ES-I3 (cell line): Measurements from ENCODE around the gene NDUFAF3.

Experiments
- H3K36me3 ChIP-seq: 2 replicates; pipeline ENCODE4 v1.6.1; 2013; ENCODE audit warnings: mild to moderate bottlenecking, low read length, control low read depth, moderate library complexity; ENCODE audit not compliant: insufficient read depth
- H3K4me1 ChIP-seq: 2 replicates; pipeline ENCODE4 v1.6.1; 2013; ENCODE audit warnings: mild to moderate bottlenecking, control low read depth, low read length; ENCODE audit not compliant: insufficient read depth
- H3K9ac ChIP-seq: 2 replicates; pipeline ENCODE4 v1.6.1; 2013; ENCODE audit warnings: low read depth, mild to moderate bottlenecking, low read length, moderate library complexity
- H3K9me3 ChIP-seq: 2 replicates; pipeline ENCODE4 v1.6.1; 2013; ENCODE audit warnings: mild to moderate bottlenecking, low read length, moderate library complexity; ENCODE audit not compliant: control insufficient read depth, insufficient read depth

Gene NDUFAF3

DNA sequence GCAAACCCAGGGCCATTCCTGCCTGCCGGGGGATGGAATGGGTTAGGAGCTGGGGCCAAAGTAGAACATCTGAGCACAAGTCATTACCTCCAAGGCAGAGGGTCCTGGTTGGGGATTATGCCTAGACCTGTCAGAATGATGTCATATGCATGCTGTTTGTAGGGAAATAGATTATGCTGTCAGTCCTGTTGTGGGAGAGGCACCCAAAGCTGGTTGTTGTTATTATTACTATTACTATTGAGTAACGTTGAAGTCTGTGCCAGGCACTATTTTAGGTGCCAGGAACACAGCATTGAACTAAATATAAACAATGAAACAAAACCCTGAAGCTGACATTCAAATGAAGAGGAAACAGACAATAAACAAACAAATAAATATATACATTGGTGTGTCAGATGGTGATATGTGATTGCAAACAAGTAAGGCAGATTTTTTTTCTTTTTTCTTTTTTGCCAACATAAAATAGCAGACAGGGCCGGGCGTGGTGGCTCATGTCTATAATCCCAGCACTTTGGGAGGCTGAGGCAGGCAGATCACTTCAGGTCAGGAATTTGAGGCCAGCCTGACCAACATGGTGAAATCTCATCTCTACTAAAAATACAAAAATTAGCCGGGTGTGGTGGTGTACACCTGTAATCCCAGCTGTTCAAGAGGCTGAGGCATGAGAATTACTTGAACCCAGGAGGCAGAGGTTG is 29.9 kb upstream of the NDUFAF3 start:
- H3K36me3 ChIP-seq = no peaks in the 10 kb centered on the region
- no peaks in the 10 kb centered on the region for H3K9me3 ChIP-seq
- H3K9ac ChIP-seq = no peak overlapping the region
- H3K4me1 ChIP-seq = peaks cover 3% of the 10 kb centered on the region

DNA sequence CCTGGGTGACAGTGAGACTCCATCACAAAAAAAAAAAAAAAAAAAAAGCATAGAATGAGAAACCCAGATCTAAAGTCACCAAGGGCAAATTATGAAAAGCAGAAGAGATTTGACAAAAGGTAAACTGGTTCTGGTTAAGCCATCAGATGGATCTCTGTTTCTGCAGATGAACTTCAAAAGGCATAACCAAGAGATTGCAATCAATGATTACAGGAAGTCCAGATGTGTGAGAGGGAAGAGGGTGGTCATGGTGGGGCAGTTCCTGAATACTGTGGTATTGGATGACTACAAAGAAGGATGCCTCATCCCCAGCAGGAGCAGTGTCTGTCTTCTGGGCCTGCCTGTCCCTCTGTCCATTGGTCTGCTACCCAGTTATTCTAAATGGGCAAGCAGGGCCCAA is 28.1 kb upstream of the NDUFAF3 start:
- peaks cover 3% of the 10 kb centered on the region for H3K4me1 ChIP-seq
- H3K36me3 ChIP-seq = no peaks in the 10 kb centered on the region
- no peak overlapping the region for H3K9ac ChIP-seq
- H3K9me3 ChIP-seq = no peaks in the 10 kb centered on the region

DNA sequence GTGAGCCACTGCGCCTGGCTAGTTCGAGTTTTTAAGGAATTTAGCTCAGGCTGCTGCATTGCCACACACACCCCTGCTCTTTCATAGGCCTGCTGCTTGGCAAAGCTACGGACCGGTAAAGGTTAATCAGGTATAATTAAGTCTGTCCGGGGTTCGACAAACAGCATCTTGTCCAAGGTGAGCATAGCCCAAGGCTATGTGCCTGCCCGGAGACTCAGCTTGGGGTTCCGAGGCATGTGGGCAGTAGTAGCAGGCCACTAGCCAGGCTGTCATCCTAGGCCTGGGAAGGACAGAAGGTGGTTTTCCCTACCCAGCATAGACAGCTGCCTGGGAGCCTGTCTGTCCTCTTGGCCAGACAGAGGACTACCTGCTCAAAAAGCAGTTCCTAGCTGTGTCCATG is 25.3 kb upstream of the NDUFAF3 start:
- Histone ChIP-seq H3K4me1 (peaks cover 5% of the 10 kb centered on the region), H3K9ac (no peak overlapping the region), H3K9me3 (no peaks in the 10 kb centered on the region), H3K36me3 (no peaks in the 10 kb centered on the region)

DNA sequence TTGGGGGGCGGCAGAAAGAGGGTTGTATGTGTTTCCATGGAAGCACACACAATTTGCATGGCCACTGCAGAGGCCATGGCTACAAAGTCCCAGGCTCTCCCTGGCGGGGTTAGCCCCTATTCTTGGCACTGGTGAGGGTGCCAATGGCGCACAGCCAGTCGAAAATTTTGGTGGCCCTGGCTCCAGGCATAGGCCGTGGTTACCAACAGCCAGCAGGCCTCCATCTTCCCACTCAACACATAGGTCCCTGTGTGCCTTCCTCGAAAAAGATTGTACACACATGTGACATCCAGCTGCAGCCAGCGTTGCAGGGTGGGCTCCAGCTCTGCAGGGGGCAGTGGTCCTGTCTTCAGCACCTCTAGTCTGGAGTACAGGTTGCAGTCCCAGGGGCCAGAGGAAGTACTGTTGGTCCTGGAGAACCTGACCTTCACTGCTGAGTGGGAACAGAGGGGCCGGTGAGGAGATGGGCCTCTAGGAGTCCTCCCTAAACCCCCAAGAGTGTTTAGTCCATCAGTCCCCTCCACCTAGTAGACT is 24.8 kb upstream of the NDUFAF3 start:
- Histone ChIP-seq H3K9me3 (no peaks in the 10 kb centered on the region), H3K9ac (no peak overlapping the region), H3K4me1 (peaks cover 5% of the 10 kb centered on the region; the same call in 1 of the 2 replicates), H3K36me3 (no peaks in the 10 kb centered on the region)

DNA sequence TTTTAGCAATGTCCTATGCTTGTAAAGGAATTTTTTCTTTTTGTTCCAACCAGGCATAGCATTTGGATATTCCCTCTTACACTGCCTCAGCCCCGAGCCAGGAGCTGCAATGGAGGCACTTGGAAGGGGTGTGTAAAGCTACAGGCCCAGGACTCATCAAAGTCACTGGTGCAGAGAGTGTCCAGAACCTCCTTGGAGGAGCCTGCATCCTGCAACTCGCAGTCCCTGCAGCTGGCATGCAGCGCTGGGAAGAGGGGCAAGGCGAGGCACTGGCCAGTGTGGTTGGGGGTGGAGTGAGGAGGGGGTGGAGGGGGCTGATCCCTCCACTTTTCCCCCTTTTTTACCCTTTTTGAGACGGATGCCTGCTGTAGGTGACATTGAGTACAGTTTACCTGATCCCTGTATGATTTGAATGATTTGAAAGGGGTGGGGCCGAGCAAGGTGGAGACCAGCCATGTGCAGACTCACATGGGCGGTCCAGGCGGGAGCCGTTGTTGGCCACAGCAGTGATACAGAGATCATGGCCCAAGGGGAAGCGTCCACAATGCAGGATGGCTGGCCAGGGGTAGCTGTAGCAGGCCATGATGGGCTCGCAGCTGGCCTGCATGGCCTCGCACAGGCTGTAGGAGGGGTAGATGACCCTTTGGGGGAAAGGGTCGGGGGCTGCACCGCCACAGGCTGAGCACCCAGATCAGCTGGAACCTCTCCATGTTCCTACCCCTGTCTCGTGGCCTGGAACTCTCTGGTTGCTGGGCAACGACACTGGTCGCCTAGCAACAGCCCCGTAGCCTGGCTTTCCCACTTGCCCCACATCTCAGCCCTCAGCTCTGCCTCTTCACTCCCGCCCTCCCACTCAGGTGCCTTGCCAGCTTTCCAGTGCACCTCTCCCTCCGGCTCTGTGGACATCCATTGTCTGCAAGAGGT is 23.9 kb upstream of the NDUFAF3 start:
- H3K9ac ChIP-seq = no peak overlapping the region
- peaks cover 5% of the 10 kb centered on the region; the same call in 1 of the 2 replicates for H3K4me1 ChIP-seq

DNA sequence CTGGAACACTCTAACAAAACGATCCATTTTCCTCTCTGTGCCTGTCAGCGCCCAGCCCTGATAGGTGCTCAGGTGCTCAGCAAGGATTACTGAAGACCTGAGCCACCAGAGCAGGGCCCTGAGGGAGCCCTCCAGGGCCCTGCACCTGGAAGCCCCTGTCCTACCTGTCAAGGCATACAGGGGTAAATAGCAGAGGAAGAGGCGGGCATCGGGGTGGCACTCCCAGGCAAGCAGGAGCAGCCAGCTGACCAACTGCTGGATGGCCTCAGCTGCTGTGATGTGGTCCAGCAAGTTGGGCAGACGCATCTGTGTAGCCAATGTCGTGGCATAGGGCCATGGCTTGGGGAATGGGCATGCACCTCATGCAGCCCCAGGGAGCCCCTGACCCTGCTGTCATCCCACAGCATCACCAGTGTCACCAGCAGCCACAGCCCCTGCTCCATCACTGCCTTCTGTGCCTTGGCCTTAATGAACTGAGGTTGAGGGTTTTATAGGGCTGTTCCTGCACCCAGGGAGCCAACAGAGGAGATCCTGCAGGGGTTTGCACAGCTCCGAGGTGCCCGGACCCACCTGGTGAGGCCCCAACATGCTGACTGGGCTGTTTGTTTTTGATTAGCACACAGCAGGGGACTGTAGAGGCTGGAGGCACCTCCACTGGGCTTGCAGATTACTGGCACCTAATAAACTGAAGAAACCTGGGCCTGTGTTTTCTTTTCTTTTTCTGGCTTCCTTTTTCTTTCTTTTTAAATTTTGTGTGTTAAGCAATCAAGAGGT is 22.6 kb upstream of the NDUFAF3 start:
- Histone ChIP-seq H3K4me1 (peaks cover 5% of the 10 kb centered on the region; the same call in 1 of the 2 replicates), H3K9ac (no peak overlapping the region), H3K36me3 (no peaks in the 10 kb centered on the region), H3K9me3 (no peaks in the 10 kb centered on the region)

More for the DNA sequence above, 23.9 kb upstream of the NDUFAF3 start:
- H3K9me3 ChIP-seq = no peaks in the 10 kb centered on the region
- H3K36me3 ChIP-seq = no peaks in the 10 kb centered on the region

DNA sequence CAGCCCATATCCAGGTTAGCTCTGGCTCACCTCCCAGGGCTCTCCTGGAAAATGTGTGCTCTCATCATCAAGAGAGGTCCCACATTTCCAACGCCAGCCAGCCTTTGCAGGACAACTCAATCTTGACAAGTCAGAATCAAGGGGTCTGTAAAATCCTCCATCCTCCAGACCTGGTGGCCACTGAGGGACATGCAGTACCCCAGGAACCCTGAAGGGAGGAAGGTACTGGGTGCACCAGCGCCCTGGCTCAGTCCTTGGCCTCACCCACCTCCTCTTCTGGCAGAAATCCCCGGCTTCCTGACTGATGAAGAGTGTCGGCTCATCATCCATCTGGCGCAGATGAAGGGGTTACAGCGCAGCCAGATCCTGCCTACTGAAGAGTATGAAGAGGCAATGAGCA is 20.8 kb upstream of the NDUFAF3 start:
- no peaks in the 10 kb centered on the region for H3K36me3 ChIP-seq
- H3K9ac ChIP-seq = no peak overlapping the region
- H3K4me1 ChIP-seq = peaks cover 5% of the 10 kb centered on the region; the same call in 1 of the 2 replicates
- H3K9me3 ChIP-seq = no peaks in the 10 kb centered on the region

DNA sequence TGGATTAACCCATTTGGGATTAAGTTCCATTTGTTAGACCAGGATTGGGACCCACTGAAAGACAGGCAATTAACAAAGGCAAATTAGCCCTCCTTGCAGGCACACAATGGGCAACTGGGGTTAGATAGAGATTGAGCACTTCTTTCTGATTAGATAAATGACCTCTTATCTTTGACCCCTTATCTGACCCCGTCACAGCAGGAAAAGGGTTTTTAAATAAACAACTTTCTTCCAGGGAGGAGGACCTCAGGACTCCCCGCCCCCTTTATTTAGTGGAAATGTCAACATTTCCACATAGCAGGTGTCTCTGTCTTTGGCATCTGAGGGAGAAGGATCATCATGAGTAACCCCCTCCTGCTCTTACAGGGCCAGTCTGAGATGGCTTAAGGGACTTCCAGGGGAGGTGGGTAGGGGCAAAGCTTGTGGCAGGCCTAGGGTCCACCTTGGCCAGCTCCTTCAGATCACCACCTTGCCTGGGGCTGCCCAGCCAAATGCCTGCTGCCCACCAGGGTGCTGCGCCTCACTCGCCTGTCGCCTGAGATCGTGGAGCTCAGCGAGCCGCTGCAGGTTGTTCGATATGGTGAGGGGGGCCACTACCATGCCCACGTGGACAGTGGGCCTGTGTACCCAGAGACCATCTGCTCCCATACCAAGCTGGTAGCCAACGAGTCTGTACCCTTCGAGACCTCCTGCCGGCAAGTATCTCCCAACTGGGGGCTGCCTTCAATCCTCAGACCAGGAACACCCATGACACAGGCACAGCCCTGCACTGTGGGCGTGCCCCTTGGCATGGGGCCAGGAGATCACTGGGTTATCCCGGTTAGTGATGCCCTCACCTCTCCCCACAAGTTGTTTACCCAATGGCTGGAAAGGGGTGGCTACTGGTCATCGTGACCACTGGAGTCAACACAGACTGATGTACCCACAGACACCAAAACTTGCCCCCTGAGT is 17.3 kb upstream of the NDUFAF3 start:
- H3K9ac ChIP-seq = no peak overlapping the region
- no peaks in the 10 kb centered on the region for H3K9me3 ChIP-seq

DNA sequence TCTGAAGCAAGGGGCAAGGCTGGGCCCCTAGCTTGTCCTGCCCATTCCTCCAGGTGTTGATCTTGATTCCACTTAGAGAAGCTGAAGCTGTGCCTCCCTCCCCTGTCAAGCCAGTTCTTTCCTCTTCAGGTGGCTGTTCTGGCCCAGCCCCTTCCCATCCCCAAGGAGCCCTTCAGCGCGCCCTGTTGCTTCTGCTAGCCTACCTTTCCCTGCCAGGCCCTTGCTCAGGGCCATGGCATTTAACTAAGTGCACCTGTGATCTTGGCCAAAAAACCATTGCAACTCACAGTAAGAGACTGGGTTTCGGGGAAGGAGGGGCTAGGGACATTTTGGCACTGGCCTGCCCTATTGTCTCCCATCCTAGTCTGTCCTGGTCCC is 16.6 kb upstream of the NDUFAF3 start:
- H3K36me3 ChIP-seq = no peaks in the 10 kb centered on the region
- no peaks in the 10 kb centered on the region for H3K9me3 ChIP-seq
- H3K9ac ChIP-seq = no peak overlapping the region
- H3K4me1 ChIP-seq = 0 out of 2 replicates have a peak, but pooled peaks cover 2% of the 10 kb centered on the region

More for the DNA sequence above, 17.3 kb upstream of the NDUFAF3 start:
- Histone ChIP-seq H3K36me3 (no peaks in the 10 kb centered on the region), H3K4me1 (0 out of 2 replicates have a peak, but pooled peaks cover 2% of the 10 kb centered on the region)

DNA sequence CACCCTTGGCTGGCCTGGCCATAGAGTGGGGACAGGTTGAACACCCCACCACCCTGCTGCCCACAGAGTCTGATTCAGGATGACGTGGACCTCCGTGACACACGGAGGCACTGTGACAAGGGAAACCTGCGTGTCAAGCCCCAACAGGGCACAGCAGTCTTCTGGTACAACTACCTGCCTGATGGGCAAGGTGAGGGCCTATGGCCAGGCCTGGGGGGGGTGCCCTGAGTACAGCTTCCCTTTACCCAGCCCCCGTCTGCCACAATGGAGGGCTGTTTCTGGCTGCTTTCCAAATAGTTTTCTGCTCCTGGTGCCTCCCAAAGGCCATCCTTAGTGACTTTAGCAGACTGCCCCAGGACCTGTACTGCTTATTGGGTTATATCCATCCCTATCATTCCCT is 15.9 kb upstream of the NDUFAF3 start:
- Histone ChIP-seq H3K9ac (peak overlapping the region; percentile 84), H3K9me3 (no peaks in the 10 kb centered on the region), H3K4me1 (0 out of 2 replicates have a peak, but pooled peaks cover 2% of the 10 kb centered on the region), H3K36me3 (no peaks in the 10 kb centered on the region)

DNA sequence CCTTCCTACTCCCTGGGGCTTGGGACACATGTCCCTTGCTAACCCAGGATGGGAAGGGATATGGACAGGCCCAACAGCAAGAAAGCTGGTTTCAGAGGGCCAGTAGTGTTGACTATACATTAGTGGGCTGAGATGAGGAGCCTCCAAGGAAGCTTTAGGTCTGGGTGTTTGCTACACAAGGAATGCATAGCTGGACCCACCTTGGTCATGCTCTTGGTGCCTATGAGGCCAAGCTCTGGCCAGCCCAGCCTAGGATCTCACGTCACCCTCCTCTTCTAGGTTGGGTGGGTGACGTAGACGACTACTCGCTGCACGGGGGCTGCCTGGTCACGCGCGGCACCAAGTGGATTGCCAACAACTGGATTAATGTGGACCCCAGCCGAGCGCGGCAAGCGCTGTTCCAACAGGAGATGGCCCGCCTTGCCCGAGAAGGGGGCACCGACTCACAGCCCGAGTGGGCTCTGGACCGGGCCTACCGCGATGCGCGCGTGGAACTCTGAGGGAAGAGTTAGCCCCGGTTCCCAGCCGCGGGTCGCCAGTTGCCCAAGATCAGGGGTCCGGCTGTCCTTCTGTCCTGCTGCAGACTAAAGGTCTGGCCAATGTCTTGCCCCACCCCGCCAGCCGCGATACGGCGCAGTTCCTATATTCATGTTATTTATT is 15.4 kb upstream of the NDUFAF3 start:
- peaks cover 2% of the 10 kb centered on the region; the same call in 1 of the 2 replicates for H3K36me3 ChIP-seq
- H3K9ac ChIP-seq = peak overlapping the region; percentile 84
- H3K4me1 ChIP-seq = 0 out of 2 replicates have a peak, but pooled peaks cover 2% of the 10 kb centered on the region
- H3K9me3 ChIP-seq = no peaks in the 10 kb centered on the region

DNA sequence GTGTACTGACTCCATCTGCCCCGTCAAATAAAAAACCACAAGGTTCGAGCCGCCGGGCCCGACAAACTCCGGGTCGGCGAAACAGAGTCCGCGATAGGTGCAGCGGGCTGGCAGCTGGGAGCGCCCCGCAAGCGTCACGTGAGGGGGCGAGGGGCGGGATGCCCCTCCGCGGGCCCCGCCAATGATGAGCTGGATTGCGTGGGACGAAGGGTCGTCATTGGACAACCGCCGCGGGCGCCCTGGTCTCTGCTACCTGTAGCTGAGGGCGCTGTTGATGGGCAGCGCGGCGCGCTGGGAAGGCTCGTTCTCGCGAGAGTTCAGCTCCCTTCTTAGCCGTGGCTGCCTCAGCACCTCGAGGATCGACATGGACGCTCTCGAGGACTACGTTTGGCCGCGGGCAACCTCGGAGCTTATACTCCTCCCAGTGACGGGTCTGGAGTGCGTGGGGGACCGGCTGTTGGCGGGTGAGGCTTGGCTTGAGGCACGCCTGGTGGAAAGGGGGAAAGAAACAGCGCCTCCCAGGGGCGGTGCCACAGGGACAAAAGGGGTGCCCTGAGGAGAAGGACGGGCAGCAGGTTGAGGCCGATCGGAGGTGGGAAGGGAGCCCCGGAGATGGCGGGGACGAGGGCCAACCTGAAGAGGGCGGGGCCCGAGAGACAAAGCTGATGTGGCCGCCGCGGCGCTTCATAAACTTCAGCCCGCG is 14.7 kb upstream of the NDUFAF3 start, which contains the start of gene WDR6:
Gene WDR6, plus strand, starts transcription at position 324 of the 703 bp plus-strand sequence. Its CDS starts 41 bp downstream, at position 365.
- Histone ChIP-seq H3K9ac (peak within 1 kb of the TSS; percentile 84), H3K36me3 (peaks cover 3% of the 10 kb centered on the region; the same call in 1 of the 2 replicates), H3K9me3 (no peaks in the 10 kb centered on the region), H3K4me1 (0 out of 2 replicates have a peak, but pooled peaks cover 2% of the 10 kb centered on the region)
